ENCODE data around the gene CLCF1.

CLCF1 gene

GRCh38 chr11:67384851-67385366, 11.5 kb upstream of the CLCF1 start:
- no peak for DNase-seq (ENCODE audit: low spot score)
- Histone ChIP-seq H2BK15ac (ENCODE audit: low read length) (no peak overlapping the region), H2BK12ac (ENCODE audit: low read length) (no peak overlapping the region), H4K8ac (ENCODE audit: low read depth, low read length) (no peak overlapping the region), H2BK120ac (ENCODE audit: low read depth, low read length) (no peak overlapping the region), H3K79me1 (ENCODE audit: low read depth, low read length) (no peaks in the 10 kb centered on the region), H3K36me3 (replicated peaks in 1 of 2; ENCODE audit: control insufficient read depth in 2 of 2, insufficient read depth in 2 of 2, low read length in 2 of 2) (no peaks in the 10 kb centered on the region), H3K18ac (ENCODE audit: low read length) (no peak overlapping the region), H4K91ac (ENCODE audit: low read depth, low read length, poor library complexity) (no peak overlapping the region), H3K4me1 (ENCODE audit: control insufficient read depth in 2 of 2, insufficient read depth in 1 of 2, low read depth in 1 of 2, low read length in 2 of 2) (no peaks in the 10 kb centered on the region), H2BK5ac (ENCODE audit: low read length) (no peak overlapping the region), H3K4me2 (ENCODE audit: insufficient read depth, low read length, poor library complexity, severe bottlenecking) (no peak overlapping the region), H3K27ac (replicated peaks; ENCODE audit: low read length) (no peak overlapping the region), H2AFZ (ENCODE audit: low read length) (no peak overlapping the region), H3K27me3 (ENCODE audit: control insufficient read depth in 3 of 3, insufficient read depth in 3 of 3, low read depth in 1 of 3, low read length in 3 of 3) (no peaks in the 10 kb centered on the region), H3K9me3 (replicated peaks in 1 of 2; ENCODE audit: control insufficient read depth in 2 of 2, insufficient read depth in 1 of 2, low read depth in 1 of 2, low read length in 2 of 2) (no peaks in the 10 kb centered on the region), H3K23ac (ENCODE audit: low read depth, low read length, poor library complexity) (no peak overlapping the region), H3K4ac (ENCODE audit: low read length) (no peak overlapping the region), H3K4me3 (ENCODE audit: low read length in 2 of 2) (no peak overlapping the region), H3K9ac (ENCODE audit: low read depth, low read length, poor library complexity) (no peak overlapping the region), H2AK5ac (ENCODE audit: low read depth, low read length) (no peak overlapping the region), H3K14ac (ENCODE audit: low read length) (no peak overlapping the region)
- no CpG with 5 or more reads among the region's 3 CpGs for WGBS, 2 donors (ENCODE audit: extremely low coverage in 2 of 2, insufficient read length in 2 of 2, insufficient replicate concordance in 1 of 2)

- no CpG with 5 or more reads among the region's 16 CpGs for WGBS, 2 donors (ENCODE audit: extremely low coverage in 2 of 2, insufficient read length in 2 of 2, insufficient replicate concordance in 1 of 2)
- no peak overlapping the region for H3K4me3 ChIP-seq (ENCODE audit: low read length in 2 of 2)
- no peak overlapping the region for H3K27ac ChIP-seq (replicated peaks; ENCODE audit: low read length)
- DNase-seq (ENCODE audit: low spot score): peak; percentile 75
- no peak overlapping the region for H2BK5ac ChIP-seq (ENCODE audit: low read length)
- H2BK15ac ChIP-seq (ENCODE audit: low read length): no peak overlapping the region
- peak overlapping the region; percentile 47 for H2AFZ ChIP-seq (ENCODE audit: low read length)
- no peak overlapping the region for H3K14ac ChIP-seq (ENCODE audit: low read length)
- no peaks in the 10 kb centered on the region for H3K79me1 ChIP-seq (ENCODE audit: low read depth, low read length)
- no peak overlapping the region for H2BK120ac ChIP-seq (ENCODE audit: low read depth, low read length)
- no peak overlapping the region for H3K4me2 ChIP-seq (ENCODE audit: insufficient read depth, low read length, poor library complexity, severe bottlenecking)
- no peak overlapping the region for H3K18ac ChIP-seq (ENCODE audit: low read length)
- H4K8ac ChIP-seq (ENCODE audit: low read depth, low read length): no peak overlapping the region
- H3K9ac ChIP-seq (ENCODE audit: low read depth, low read length, poor library complexity): peak overlapping the region; percentile 67
- H2BK12ac ChIP-seq (ENCODE audit: low read length): no peak overlapping the region
- H3K23ac ChIP-seq (ENCODE audit: low read depth, low read length, poor library complexity): no peak overlapping the region
- H4K91ac ChIP-seq (ENCODE audit: low read depth, low read length, poor library complexity): no peak overlapping the region
- no peak overlapping the region for H3K4ac ChIP-seq (ENCODE audit: low read length)
- peaks cover 0 to 1% (median 0%) of the 10 kb centered on the region in 3 experiments for H3K27me3 ChIP-seq (ENCODE audit: control insufficient read depth in 3 of 3, insufficient read depth in 3 of 3, low read depth in 1 of 3, low read length in 3 of 3)
- H3K9me3 ChIP-seq (replicated peaks in 1 of 2; ENCODE audit: control insufficient read depth in 2 of 2, insufficient read depth in 1 of 2, low read depth in 1 of 2, low read length in 2 of 2): no peaks in the 10 kb centered on the region
- no peaks in the 10 kb centered on the region for H3K36me3 ChIP-seq (replicated peaks in 1 of 2; ENCODE audit: control insufficient read depth in 2 of 2, insufficient read depth in 2 of 2, low read length in 2 of 2)
- no peak overlapping the region for H2AK5ac ChIP-seq (ENCODE audit: low read depth, low read length)
- peaks cover 3 to 10% of the 10 kb centered on the region in 2 donors for H3K4me1 ChIP-seq (ENCODE audit: control insufficient read depth in 2 of 2, insufficient read depth in 1 of 2, low read depth in 1 of 2, low read length in 2 of 2)
Measured at GRCh38 chr11:67382276-67383136, 9.1 kb upstream of the CLCF1 start.

GRCh38 chr11:67381244-67381972, 8.0 kb upstream of the CLCF1 start:
- Histone ChIP-seq H3K4me2 (ENCODE audit: insufficient read depth, low read length, poor library complexity, severe bottlenecking) (no peak overlapping the region), H3K27ac (replicated peaks; ENCODE audit: low read length) (no peak overlapping the region), H4K8ac (ENCODE audit: low read depth, low read length) (no peak overlapping the region), H3K36me3 (replicated peaks in 1 of 2; ENCODE audit: control insufficient read depth in 2 of 2, insufficient read depth in 2 of 2, low read length in 2 of 2) (no peaks in the 10 kb centered on the region), H2BK120ac (ENCODE audit: low read depth, low read length) (no peak overlapping the region), H3K23ac (ENCODE audit: low read depth, low read length, poor library complexity) (no peak overlapping the region), H3K14ac (ENCODE audit: low read length) (no peak overlapping the region), H3K9me3 (replicated peaks in 1 of 2; ENCODE audit: control insufficient read depth in 2 of 2, insufficient read depth in 1 of 2, low read depth in 1 of 2, low read length in 2 of 2) (no peaks in the 10 kb centered on the region), H3K9ac (ENCODE audit: low read depth, low read length, poor library complexity) (no peak overlapping the region), H3K18ac (ENCODE audit: low read length) (peak overlapping the region; percentile 9), H3K4ac (ENCODE audit: low read length) (no peak overlapping the region), H3K79me1 (ENCODE audit: low read depth, low read length) (no peaks in the 10 kb centered on the region), H2BK5ac (ENCODE audit: low read length) (peak overlapping the region; percentile 3), H2BK12ac (ENCODE audit: low read length) (no peak overlapping the region), H2AK5ac (ENCODE audit: low read depth, low read length) (peak overlapping the region; percentile 60), H3K27me3 (ENCODE audit: control insufficient read depth in 3 of 3, insufficient read depth in 3 of 3, low read depth in 1 of 3, low read length in 3 of 3) (peaks cover 0 to 6% (median 0%) of the 10 kb centered on the region in 3 experiments), H3K4me1 (ENCODE audit: control insufficient read depth in 2 of 2, insufficient read depth in 1 of 2, low read depth in 1 of 2, low read length in 2 of 2) (peaks cover 5 to 12% of the 10 kb centered on the region in 2 donors), H4K91ac (ENCODE audit: low read depth, low read length, poor library complexity) (no peak overlapping the region), H2AFZ (ENCODE audit: low read length) (no peak overlapping the region), H2BK15ac (ENCODE audit: low read length) (no peak overlapping the region), H3K4me3 (ENCODE audit: low read length in 2 of 2) (no peak overlapping the region)
- no CpG with 5 or more reads among the region's 13 CpGs for whole genome bisulfite sequencing, 2 donors (ENCODE audit: extremely low coverage in 2 of 2, insufficient read length in 2 of 2, insufficient replicate concordance in 1 of 2)
- no peak for DNase-seq (ENCODE audit: low spot score)

Data from neuronal stem cell (in vitro differentiated cells).